ENCODE results near the gene PPP1R1A.

The PPP1R1A gene

GRCh38 chr12:54606556-54606955 lies 18.1 kb upstream of the PPP1R1A start:
- no peak for TF ChIP-seq CTCF (IDR thresholded peaks at IDR 0.05)
- Histone ChIP-seq H3K27ac (no peak overlapping the region), H3K27me3 (peaks cover 37% of the 10 kb centered on the region), H3K4me1 (ENCODE audit: control insufficient read depth in 1 of 2, insufficient read depth in 1 of 2, low read depth in 1 of 2, low read length in 1 of 2) (peaks cover 0 to 9% of the 10 kb centered on the region in 2 experiments), H3K36me3 (no peaks in the 10 kb centered on the region), H3K4me3 (ENCODE audit: low read depth in 1 of 2, low read length in 1 of 2) (no peak overlapping the region), H3K9me3 (no peaks in the 10 kb centered on the region)

- H3K9me3 ChIP-seq: no peaks in the 10 kb centered on the region
- peaks cover 0 to 9% of the 10 kb centered on the region in 2 experiments for H3K4me1 ChIP-seq (ENCODE audit: control insufficient read depth in 1 of 2, insufficient read depth in 1 of 2, low read depth in 1 of 2, low read length in 1 of 2)
- H3K27ac ChIP-seq: no peak overlapping the region
- H3K27me3 ChIP-seq: peaks cover 42% of the 10 kb centered on the region
- no peaks in the 10 kb centered on the region for H3K36me3 ChIP-seq
- no peak overlapping the region for H3K4me3 ChIP-seq (ENCODE audit: low read depth in 1 of 2, low read length in 1 of 2)
- TF ChIP-seq CTCF (IDR thresholded peaks at IDR 0.05): no peak
Measured at GRCh38 chr12:54605138-54605970, 16.9 kb upstream of the PPP1R1A start.

GRCh38 chr12:54604436-54604835 lies 16.0 kb upstream of the PPP1R1A start:
- Histone ChIP-seq H3K36me3 (no peaks in the 10 kb centered on the region), H3K9me3 (no peaks in the 10 kb centered on the region), H3K4me3 (ENCODE audit: low read depth in 1 of 2, low read length in 1 of 2) (no peak overlapping the region), H3K4me1 (ENCODE audit: control insufficient read depth in 1 of 2, insufficient read depth in 1 of 2, low read depth in 1 of 2, low read length in 1 of 2) (peaks cover 0 to 9% of the 10 kb centered on the region in 2 experiments), H3K27me3 (peaks cover 42% of the 10 kb centered on the region), H3K27ac (no peak overlapping the region)
- TF ChIP-seq CTCF (IDR thresholded peaks at IDR 0.05): no peak

- no peaks in the 10 kb centered on the region for H3K36me3 ChIP-seq
- peaks cover 0 to 9% of the 10 kb centered on the region in 2 experiments for H3K4me1 ChIP-seq (ENCODE audit: control insufficient read depth in 1 of 2, insufficient read depth in 1 of 2, low read depth in 1 of 2, low read length in 1 of 2)
- H3K27me3 ChIP-seq: peaks cover 39% of the 10 kb centered on the region
- TF ChIP-seq CTCF (IDR thresholded peaks at IDR 0.05): no peak
- H3K27ac ChIP-seq: no peak overlapping the region
- H3K9me3 ChIP-seq: no peaks in the 10 kb centered on the region
- H3K4me3 ChIP-seq (ENCODE audit: low read depth in 1 of 2, low read length in 1 of 2): no peak overlapping the region
Measured at GRCh38 chr12:54603872-54604271, 15.4 kb upstream of the PPP1R1A start.

- Histone ChIP-seq H3K36me3 (no peaks in the 10 kb centered on the region), H3K27ac (no peak overlapping the region), H3K4me1 (ENCODE audit: control insufficient read depth in 1 of 2, insufficient read depth in 1 of 2, low read depth in 1 of 2, low read length in 1 of 2) (peaks cover 0 to 9% of the 10 kb centered on the region in 2 experiments), H3K9me3 (no peaks in the 10 kb centered on the region), H3K27me3 (peaks cover 36% of the 10 kb centered on the region), H3K4me3 (ENCODE audit: low read depth in 1 of 2, low read length in 1 of 2) (no peak overlapping the region)
- peak; percentile 67 for TF ChIP-seq CTCF (IDR thresholded peaks at IDR 0.05)
Measured at GRCh38 chr12:54603173-54603814, 14.8 kb upstream of the PPP1R1A start.

Data from neutrophil (primary cell).